Nucleus accumbens (tissue), 56 donors: ENCODE results near the gene SLA2.
"Not testable (repeated sequence)": the region's sequence is repeated elsewhere in the genome, so short reads cannot be mapped to it uniquely, and the experiment has no call there.

Experiments used
- DNase-seq, 56 donors: peaks; one replicate each; lab custom pipeline; 2025; lab: John Stamatoyannopoulos, UW

Gene SLA2, protein sequence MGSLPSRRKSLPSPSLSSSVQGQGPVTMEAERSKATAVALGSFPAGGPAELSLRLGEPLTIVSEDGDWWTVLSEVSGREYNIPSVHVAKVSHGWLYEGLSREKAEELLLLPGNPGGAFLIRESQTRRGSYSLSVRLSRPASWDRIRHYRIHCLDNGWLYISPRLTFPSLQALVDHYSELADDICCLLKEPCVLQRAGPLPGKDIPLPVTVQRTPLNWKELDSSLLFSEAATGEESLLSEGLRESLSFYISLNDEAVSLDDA

DNA sequence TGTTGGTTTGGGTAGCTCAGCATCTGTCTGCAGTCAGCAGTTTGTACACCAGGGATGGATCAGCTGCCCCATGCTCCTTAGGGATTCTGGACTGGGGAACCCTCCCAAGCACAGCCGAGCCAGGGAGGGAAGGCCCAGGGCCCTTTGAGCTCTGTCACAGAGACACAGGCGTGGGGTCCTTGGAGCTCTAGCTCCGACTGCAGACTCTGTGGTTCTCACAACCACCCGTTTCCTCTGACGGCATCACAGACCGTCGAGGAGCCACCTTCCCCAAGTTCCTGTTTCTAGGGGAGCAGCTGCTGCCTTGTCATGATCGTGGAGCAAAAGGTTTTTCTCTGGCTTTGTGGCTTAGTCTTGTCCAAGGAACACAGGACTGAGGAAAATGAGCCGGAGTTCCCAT is at the start of gene SLA2:
Gene SLA2, minus strand, starts transcription at position 199 of the 400 bp plus-strand sequence. CDS start 4,861 bp downstream, outside the sequence.
- no peak for DNase-seq

DNA sequence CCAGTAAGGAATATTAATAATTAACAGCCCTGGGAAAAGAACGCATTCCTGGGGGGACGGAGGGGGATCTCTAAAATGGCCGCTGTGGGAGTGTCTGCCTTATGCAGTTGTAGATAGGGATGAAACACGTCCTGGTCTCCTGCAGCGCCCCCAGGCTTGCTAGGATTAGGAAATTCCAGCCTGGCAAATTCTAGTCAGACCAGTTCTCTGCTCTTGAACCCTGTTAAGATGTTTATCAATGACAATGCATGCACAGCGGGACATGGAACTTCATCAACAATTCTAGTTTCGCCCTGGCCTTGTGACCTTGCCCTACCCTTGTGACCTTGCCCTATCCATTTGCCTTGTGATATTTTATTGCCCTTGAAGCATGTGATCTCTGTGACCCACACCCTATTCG is 49.5 kb upstream of the SLA2 start:
- DNase-seq: not testable (repeated sequence)

- DNase-seq: no peak
Measured at GRCh38 chr20:36688630-36689029, 42.6 kb upstream of the SLA2 start.

GRCh38 chr20:36687850-36688249 is 41.9 kb upstream of the SLA2 start:
- DNase-seq: no peak

- no peak for DNase-seq
Measured at GRCh38 chr20:36686944-36687343, 40.9 kb upstream of the SLA2 start.

- DNase-seq: no peak
Measured at GRCh38 chr20:36686504-36686903, 40.5 kb upstream of the SLA2 start.

DNA sequence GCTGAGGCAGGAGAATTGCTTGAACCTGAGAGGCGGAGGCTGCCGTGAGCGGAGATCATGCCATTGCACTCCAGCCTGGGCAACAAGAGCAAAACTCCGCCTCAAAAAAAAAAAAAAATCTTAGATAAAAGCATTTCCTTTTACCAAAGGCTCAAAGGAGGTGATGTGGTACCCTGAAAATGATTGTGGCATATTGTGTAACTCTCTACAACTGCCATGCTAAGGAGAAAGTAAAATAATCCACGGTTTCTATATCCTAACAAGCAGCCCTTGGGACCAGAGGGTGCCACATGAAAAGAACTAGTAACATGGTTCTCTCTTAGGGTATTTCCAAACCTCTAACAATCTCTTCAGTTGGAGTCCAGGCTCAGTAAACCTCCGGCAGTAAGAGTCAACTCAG is 38.8 kb upstream of the SLA2 start:
- no peak for DNase-seq

DNA sequence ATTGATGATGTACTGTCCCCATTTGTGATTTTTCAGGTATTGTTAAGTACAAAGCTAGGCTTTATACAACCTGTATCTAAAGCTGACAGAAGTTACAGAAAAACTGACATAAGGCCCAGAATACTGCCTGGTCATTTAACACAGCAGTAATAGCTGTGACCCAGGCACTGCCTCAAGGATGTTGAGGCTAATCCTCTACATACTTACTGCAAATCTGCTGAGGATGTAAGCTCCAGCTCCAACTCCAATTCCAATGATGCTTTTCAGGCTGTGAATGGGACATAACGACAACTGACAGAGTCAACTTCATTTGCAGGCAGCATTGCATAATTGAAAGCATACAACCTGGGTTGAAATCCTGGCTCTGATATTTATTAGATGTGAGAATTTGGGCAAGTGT is 36.3 kb upstream of the SLA2 start:
- no peak for DNase-seq

DNA sequence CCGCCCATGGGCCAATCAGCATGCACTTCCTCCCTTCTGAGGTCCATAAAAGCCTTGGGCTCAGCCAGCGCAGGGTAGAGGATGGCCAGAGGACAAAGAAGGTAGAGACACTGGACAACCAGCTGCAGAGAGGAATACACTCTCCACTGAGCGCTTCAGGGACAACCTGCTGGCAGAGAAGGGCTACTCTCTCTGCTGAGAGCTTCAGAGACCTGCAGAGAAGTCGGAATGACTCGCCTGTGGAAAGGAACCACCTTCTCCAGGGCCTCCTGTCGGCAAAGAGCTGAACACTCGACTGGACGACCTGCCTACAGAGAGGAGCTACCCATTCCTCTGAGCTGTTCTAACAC is 31.4 kb upstream of the SLA2 start:
- no peak for DNase-seq

DNA sequence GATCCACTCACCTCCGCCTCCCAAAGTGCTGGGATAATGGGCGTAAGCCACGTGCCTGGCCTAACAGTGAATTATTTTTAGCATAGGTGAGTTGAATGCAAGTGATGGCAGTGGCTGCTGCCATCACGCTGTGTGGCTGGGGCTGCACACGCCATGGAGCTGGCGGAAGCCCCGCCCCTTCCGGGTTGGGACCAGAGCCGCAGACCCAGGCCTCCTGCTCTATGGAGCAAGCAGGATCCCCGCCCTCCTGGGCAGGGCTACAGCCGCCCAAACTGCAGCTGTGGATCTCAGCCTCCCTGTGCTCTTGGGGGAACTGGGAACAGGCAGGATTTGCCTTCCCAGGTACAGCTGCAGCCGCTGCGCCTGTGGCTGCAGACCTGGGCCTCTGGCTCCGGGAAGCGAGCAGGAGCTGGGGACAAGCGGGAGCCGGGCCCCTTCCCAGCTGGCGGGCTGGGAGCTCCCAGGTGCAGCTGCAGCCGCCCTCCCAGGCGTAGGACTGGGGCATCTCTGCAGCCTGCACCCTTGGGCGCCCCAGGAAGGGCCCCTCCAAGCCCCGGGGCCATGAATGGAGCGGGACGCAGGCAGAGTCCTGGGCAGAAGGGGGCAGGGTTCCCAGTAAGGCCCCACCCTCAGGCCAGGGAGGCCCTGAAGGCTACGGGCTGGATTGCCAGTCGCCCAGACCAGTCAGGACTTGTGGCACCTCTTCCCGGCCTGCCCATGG is 30.9 kb upstream of the SLA2 start:
- DNase-seq: no peak

DNA sequence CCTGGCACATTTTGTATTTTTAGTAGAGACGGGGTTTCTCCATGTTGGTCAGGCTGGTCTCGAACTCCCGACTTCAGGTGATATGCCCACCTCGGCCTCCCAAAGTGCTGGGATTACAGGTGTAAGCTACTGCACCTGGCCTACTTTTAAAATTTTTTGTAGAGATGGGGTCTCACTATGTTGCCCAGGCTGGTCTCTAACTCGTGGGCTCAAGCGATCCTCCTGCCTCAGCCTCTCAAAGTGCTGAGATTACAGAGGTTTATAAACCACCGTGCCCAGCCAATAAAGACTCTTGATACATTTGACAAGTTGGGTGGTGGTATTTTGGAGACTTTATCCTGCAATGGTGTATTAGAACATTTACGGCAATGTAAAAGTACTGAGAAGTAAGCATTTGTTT is 29.5 kb upstream of the SLA2 start:
- DNase-seq: not testable (repeated sequence)

GRCh38 chr20:36672991-36673390 is 27.0 kb upstream of the SLA2 start:
- DNase-seq: no peak

DNA sequence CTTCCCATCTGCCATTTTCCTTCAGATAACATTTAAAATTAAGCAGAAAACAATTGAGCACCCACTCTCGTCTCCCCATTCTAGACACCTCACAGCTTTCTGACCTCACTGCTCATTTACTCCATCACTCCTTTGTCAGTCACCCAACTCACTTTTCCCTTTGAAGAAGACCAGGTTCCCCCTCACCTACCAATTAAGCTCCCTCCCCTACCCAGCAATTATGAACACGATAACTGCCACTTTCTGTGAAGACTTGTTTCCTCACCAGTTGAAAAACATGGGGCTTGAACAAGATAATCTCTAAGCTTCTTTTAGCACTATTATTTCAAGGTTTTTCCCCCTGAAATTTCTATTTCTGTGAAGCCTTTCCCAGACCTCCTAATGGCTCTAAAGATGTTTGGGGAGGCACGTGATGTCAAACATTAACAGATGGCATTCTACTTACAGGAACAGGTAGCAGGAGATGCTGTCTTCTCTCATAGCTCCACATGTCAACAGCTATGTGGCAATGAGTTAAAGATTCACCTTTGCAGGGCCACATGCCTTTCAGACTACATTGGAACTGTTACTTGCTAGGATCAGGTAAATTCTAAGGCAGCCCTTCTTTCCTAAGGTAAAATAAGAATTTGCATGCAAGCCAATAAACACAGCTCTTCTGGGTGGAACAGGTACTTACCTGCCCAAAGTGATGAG is 24.8 kb upstream of the SLA2 start:
- DNase-seq: no peak

- no peak for DNase-seq
Measured at GRCh38 chr20:36666181-36666740, 20.3 kb upstream of the SLA2 start.

DNA sequence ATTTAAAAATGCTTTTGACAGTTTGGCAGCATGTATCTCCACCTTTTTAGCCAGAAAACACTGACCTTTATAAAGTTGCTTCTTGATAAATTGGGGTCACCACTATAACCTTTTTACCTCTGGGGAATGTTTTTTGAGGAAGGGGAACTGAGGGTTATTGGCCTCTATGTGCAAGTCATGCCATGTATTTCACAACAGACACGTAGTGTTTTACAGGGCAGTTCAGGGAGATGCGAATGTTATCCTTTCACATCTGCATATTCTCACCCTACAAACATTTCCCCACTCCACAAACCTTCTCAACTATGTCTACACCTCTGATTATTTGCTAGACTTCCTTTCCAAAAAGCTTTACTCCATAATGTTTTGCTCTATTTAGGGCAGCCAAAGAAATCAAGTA is 17.0 kb upstream of the SLA2 start:
- no peak for DNase-seq

- no peak for DNase-seq
Measured at GRCh38 chr20:36658300-36658699, 12.3 kb upstream of the SLA2 start.

DNA sequence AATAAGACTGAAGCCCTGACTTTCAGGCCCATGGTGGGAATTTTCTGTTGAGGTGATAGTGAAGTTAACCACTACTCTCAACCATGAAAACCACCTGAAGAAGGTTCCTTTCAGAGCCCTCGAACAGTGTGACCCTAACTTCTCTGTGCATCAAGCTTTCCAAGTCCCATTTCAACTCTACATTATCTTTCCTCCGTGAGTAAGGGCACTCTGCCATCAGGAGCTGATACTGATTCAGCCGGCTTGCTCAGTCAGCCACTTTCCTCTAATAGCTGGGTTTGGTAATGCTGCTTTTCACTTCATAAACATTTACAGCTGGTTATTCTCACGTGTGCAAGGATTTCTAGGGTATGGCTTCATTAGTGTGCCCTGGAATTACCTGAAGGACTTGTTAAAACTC is 10.7 kb upstream of the SLA2 start:
- DNase-seq: no peak

DNA sequence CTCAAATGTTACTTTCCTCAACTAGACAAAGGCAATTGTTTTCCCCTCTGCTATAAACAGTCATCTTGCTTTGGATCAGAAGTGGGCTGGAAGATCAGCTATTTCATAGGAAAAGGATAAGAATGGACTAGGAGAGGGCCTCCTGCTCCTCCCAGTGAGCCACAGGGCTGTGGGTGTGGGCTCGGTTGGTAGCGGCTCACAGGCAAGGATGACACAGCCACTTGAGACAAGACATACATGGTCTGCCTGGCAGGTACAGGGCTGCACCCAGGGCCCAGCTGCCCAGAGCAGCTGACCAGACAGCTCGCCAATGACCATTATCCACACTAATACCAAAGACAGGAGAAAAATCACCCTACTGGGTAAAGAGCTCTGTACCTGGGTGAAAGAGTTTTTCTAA is 9.0 kb upstream of the SLA2 start:
- no peak for DNase-seq

DNA sequence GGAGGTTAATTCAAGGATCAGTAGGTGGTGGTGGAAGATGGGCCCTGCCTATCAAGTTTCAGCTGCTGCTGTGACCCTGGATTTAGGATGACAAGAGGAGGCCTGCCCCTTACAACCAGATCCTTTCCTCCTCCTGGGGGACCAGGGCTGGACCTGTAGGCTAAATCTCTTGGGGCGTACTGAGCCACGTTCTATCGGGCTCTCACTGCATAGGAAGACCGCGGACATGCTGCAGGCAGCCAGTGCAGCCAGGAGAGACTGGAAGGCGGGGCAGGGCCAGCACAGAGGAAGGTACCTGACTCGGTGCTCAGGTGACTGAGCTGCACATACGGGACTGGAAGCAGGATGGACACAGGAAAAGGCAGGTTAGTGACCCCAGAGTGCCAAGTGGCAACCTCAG is 8.5 kb upstream of the SLA2 start:
- no peak for DNase-seq

DNA sequence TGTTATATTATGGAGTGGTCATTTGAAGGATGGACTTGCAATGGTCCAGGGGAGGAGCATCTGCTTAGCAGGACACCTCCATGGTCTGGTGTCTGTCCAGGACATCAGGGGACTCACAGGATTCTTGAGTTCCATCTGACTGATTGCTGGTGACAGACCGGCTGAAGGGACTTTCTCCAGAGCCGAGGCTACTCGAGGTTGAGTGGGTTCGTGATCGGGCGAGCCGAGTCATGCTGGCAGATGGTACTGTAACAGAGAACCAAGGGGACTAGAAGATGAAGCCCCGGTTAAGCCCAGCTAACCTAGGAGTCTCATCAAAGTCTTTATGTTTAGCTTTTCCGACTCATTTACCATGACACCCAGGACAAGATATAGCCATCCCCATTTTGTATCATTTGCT is 7.5 kb upstream of the SLA2 start:
- no peak for DNase-seq
